Kidney (tissue), 14 donors: ENCODE measurements around the gene RPL26. TPM values are rescaled to one million over a fixed set of nuclear protein-coding genes. Genes with fewer than 3 reads are reported as not detected.

Source experiments
- DNase-seq, 5 donors: peaks; one replicate each; pipeline ENCODE4 v3.0.0-alpha.2; 2013 to 2020
- FAIRE-seq: peaks from 2 replicates; lab custom pipeline; 2012; peaks lifted over from hg19 to GRCh38; lab: Jason Lieb, UNC
- H3K27ac ChIP-seq, 2 donors: one replicate each; pipeline ENCODE4 v1.7.0; 2013; ENCODE audit warnings: low read depth in 2 of 2, low read length in 2 of 2, inconsistent platforms in 1 of 2
- H3K27me3 ChIP-seq: one replicate; pipeline ENCODE4 v1.7.1; 2013; ENCODE audit warnings: low read length, inconsistent platforms; ENCODE audit not compliant: control insufficient read depth, insufficient read depth
- H3K36me3 ChIP-seq, 3 donors: one replicate each; pipeline versions ENCODE4 v1.7.0 to v1.7.1; 2013; ENCODE audit warnings: low read length in 3 of 3, control low read depth in 1 of 3, inconsistent platforms in 1 of 3; ENCODE audit not compliant: insufficient read depth in 3 of 3, control insufficient read depth in 2 of 3
- H3K4me1 ChIP-seq, 3 donors: one replicate each; pipeline versions ENCODE4 v1.7.0 to v1.7.1; 2013; ENCODE audit warnings: low read length in 3 of 3, inconsistent platforms in 1 of 3, low read depth in 1 of 3; ENCODE audit not compliant: control insufficient read depth in 2 of 3, insufficient read depth in 2 of 3
- H3K4me3 ChIP-seq, 3 donors: one replicate each; pipeline versions ENCODE4 v1.7.0 to v1.8.1; 2013; ENCODE audit warnings: low read length in 3 of 3, control low read depth in 1 of 3, inconsistent platforms in 1 of 3
- H3K9ac ChIP-seq, 3 donors: one replicate each; pipeline versions ENCODE4 v1.7.0 to v1.7.1; 2013; ENCODE audit warnings: low read length in 3 of 3, control low read depth in 1 of 3, inconsistent platforms in 1 of 3
- H3K9me3 ChIP-seq, 3 donors: one replicate each; pipeline versions ENCODE4 v1.7.0 to v1.7.1; 2013; ENCODE audit warnings: low read length in 3 of 3, control low read depth in 1 of 3, inconsistent platforms in 1 of 3; ENCODE audit not compliant: control insufficient read depth in 2 of 3, insufficient read depth in 1 of 3
- CTCF ChIP-seq: IDR thresholded peaks from 3 replicates; pipeline ENCODE4 v1.5.1; 2012; ENCODE audit warnings: mild to moderate bottlenecking, moderate library complexity, borderline replicate concordance; ENCODE audit not compliant: insufficient read depth; ENCODE audit errors: extremely low read depth
- intact Hi-C: fragments of 100-400 bp; cut with DNase I; formaldehyde crosslinking; loops from one replicate; pipeline ENCODE4 v1.11.1; 2022
- polyA plus RNA-seq: library from polyadenylated mRNA; stranded (reverse); fragments of 350-450 nt; fragmentation: Illumina TruSeq; extraction: RNeasy Lipid Tissue Mini Kit (QIAGEN cat#74804); gene quantifications from one replicate; pipeline ENCODE4 v1.2.3, GENCODE V29; 2014; ENCODE audit warnings: low read depth, low replicate concordance; ENCODE audit not compliant: insufficient read depth
- total RNA-seq: library from RNA; stranded (reverse); fragmentation: NEBNext Ultra II Directional; extraction: Animal tissue kit (Norgen Biotek cat#: 25700); gene quantifications from one replicate; pipeline ENCODE4 v1.2.1, GENCODE V29; 2021
- donor health status: control.
- donor health status: control.
- donor health status: control.
- donor health status: control.
- donor health status: control.
- donor health status: DM: yes; HTN: yes; CAD: no.
- donor health status: Normal renal cell carcinoma (clear cell type).

The RPL26 gene
- total and polyA plus RNA-seq, 2 donors from 2014 or later, result 1,267 to 2,696 TPM

GRCh38 chr17:8417806-8418205 lies 34.8 kb upstream of the RPL26 start:
- Histone ChIP-seq H3K27me3 (no peaks in the 10 kb centered on the region), H3K9me3 (no peaks in the 10 kb centered on the region), H3K36me3 (no peaks in the 10 kb centered on the region), H3K27ac (no peak overlapping the region), H3K4me3 (no peak overlapping the region), H3K9ac (no peak overlapping the region), H3K4me1 (peaks cover 0 to 8% (median 6%) of the 10 kb centered on the region in 3 donors)
- DNase-seq (no peak), FAIRE-seq (no peak)
- intact Hi-C loops, result no loop called here
- no peak for TF ChIP-seq CTCF

DNA sequence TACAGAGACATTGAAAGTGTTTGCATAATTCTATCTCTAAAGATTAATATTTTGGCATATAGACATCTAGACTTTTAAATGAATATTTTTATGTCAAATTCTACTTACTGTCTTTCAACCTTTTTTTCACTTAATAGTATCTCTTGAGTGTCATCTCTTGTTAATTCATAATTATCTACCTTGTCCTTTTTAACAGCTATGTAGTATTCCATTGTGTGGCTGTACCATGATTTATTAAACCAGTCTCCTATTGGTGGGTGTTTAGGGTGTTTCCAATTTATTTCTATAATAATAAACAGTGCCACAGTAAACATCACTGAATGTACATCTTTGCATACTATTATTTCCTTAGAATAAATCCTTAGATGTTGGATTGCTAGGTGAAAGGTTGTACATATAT lies 30.9 kb upstream of the RPL26 start:
- no peak overlapping the region for H3K9ac ChIP-seq
- H3K27ac ChIP-seq, result no peak overlapping the region
- H3K27me3 ChIP-seq, result no peaks in the 10 kb centered on the region
- H3K4me1 ChIP-seq, result peaks cover 0 to 5% (median 2%) of the 10 kb centered on the region in 3 donors
- DNase-seq (no peak), FAIRE-seq (no peak)
- no peak overlapping the region for H3K4me3 ChIP-seq
- no peaks in the 10 kb centered on the region for H3K9me3 ChIP-seq
- no peaks in the 10 kb centered on the region for H3K36me3 ChIP-seq
- intact Hi-C loops, result no loop called here
- no peak for TF ChIP-seq CTCF

DNA sequence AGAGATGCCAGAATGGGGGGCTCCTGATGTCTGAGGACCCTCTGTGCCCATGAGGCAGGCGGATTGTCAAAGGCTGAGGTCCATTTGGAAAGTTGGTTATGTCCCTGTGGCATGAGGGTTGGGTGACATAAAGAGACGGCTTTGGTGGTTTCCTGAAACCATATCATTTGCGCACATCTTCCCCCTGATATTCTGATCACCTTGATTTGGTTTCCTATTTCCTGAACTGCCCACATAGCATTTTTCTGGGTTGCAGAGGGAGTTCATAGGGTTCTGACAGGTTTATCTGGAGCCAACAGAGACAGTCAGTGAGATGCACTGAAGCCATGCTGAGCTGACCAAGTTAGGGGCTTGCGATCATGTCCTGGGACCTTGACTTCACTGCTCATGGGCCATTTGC lies 30.3 kb upstream of the RPL26 start:
- TF ChIP-seq CTCF, result no peak
- Histone ChIP-seq H3K9ac (no peak overlapping the region), H3K27ac (no peak overlapping the region), H3K4me3 (no peak overlapping the region), H3K4me1 (peaks cover 0 to 5% (median 4%) of the 10 kb centered on the region in 3 donors), H3K9me3 (no peaks in the 10 kb centered on the region), H3K36me3 (no peaks in the 10 kb centered on the region), H3K27me3 (no peaks in the 10 kb centered on the region)
- FAIRE-seq (no peak), DNase-seq (no peak)
- intact Hi-C loops, result no loop called here

DNA sequence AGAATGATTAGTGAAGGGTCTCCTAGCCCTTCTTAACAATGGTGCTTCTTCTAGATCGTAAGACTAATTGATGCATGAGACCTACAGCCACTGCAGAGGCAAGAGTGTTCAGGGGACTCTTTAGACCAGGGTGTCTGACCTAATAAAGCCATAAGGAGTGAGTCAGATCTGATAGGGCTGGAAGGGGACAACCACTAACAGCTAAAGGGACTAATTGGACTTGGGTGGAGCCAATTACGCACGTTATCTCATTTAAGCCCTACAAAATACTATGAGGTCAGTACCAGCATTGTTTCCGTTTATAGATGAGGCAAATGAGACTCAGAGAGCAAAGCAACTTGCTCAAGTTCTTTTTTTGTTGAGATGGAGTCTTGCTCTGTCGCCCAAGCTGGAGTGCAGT lies 29.1 kb upstream of the RPL26 start:
- Histone ChIP-seq H3K36me3 (no peaks in the 10 kb centered on the region), H3K9ac (no peak overlapping the region), H3K27me3 (no peaks in the 10 kb centered on the region), H3K9me3 (no peaks in the 10 kb centered on the region), H3K4me1 (peaks cover 0 to 5% (median 4%) of the 10 kb centered on the region in 3 donors), H3K4me3 (no peak overlapping the region), H3K27ac (no peak overlapping the region)
- intact Hi-C loops, result no loop called here
- FAIRE-seq (no peak), DNase-seq (no peak)
- TF ChIP-seq CTCF, result no peak
